GM19455 (cell line): Measurements from ENCODE around the gene IGSF10.
A peak's percentile ranks its signal among the peaks of the same experiment; 100 is the strongest.
"Not testable (repeated sequence)": the region's sequence is repeated elsewhere in the genome, so short reads cannot be mapped to it uniquely, and the experiment has no call there.

ENCODE experiments used
- ATAC-seq: cut with Tn5 transposase; IDR thresholded peaks from one replicate; pipeline ENCODE4 v1.9.1; 2021; ENCODE audit not compliant: unreplicated experiment

IGSF10 gene

GRCh38 chr3:151460774-151461450 lies at the start of gene IGSF10:
TSS of gene IGSF10 (minus strand) at chr3:151461061. CDS start at chr3:151458709, 2,352 bp downstream.
- no peak for ATAC-seq

- not testable (repeated sequence) for ATAC-seq
Measured at GRCh38 chr3:151509468-151510135, 48.7 kb upstream of the IGSF10 start.

- ATAC-seq = no peak
Measured at GRCh38 chr3:151504606-151505005, 43.7 kb upstream of the IGSF10 start.

- ATAC-seq = no peak
Measured at GRCh38 chr3:151503074-151503473, 42.2 kb upstream of the IGSF10 start.

GRCh38 chr3:151501923-151502632 lies 41.2 kb upstream of the IGSF10 start:
- ATAC-seq = no peak

GRCh38 chr3:151501171-151501922 lies 40.5 kb upstream of the IGSF10 start:
- no peak for ATAC-seq

- no peak for ATAC-seq
Measured at GRCh38 chr3:151499168-151499567, 38.3 kb upstream of the IGSF10 start.

- ATAC-seq = no peak
Measured at GRCh38 chr3:151491525-151491924, 30.7 kb upstream of the IGSF10 start.

GRCh38 chr3:151487833-151488232 lies 27.0 kb upstream of the IGSF10 start:
- not testable (repeated sequence) for ATAC-seq

GRCh38 chr3:151483961-151484520 lies 23.2 kb upstream of the IGSF10 start:
- no peak for ATAC-seq

- ATAC-seq = no peak
Measured at GRCh38 chr3:151483488-151483887, 22.6 kb upstream of the IGSF10 start.

GRCh38 chr3:151480492-151480891 lies 19.6 kb upstream of the IGSF10 start:
- ATAC-seq = no peak

- no peak for ATAC-seq
Measured at GRCh38 chr3:151479452-151479851, 18.6 kb upstream of the IGSF10 start.

GRCh38 chr3:151478335-151478697 lies 17.5 kb upstream of the IGSF10 start:
- ATAC-seq = no peak

GRCh38 chr3:151477591-151478334 lies 16.9 kb upstream of the IGSF10 start:
- no peak for ATAC-seq

GRCh38 chr3:151476344-151477018 lies 15.6 kb upstream of the IGSF10 start:
- ATAC-seq = no peak

- peak; percentile 73 for ATAC-seq
Measured at GRCh38 chr3:151468284-151468917, 7.5 kb upstream of the IGSF10 start.

GRCh38 chr3:151467069-151467468 lies 6.2 kb upstream of the IGSF10 start:
- ATAC-seq = no peak

- ATAC-seq = no peak
Measured at GRCh38 chr3:151462991-151463390, 2.1 kb upstream of the IGSF10 start.
